HK-2 (cell line): Measurements from ENCODE around the gene LNX1.
"Not testable (repeated sequence)": the region's sequence is repeated elsewhere in the genome, so short reads cannot be mapped to it uniquely, and the experiment has no call there.

Source experiments
- DNase-seq: peaks from one replicate; pipeline ENCODE4 v3.0.0-alpha.2; 2018; ENCODE audit not compliant: unreplicated experiment

LNX1 gene

GRCh38 chr4:53497487-53498244 is 93.6 kb downstream of the LNX1 start:
- no peak for DNase-seq

GRCh38 chr4:53494851-53495250 is 96.4 kb downstream of the LNX1 start:
- no peak for DNase-seq

GRCh38 chr4:53490965-53491622 is 100.2 kb downstream of the LNX1 start:
- DNase-seq: no peak

GRCh38 chr4:53490161-53490956 is 100.9 kb downstream of the LNX1 start:
- DNase-seq: no peak

- no peak for DNase-seq
Measured at GRCh38 chr4:53489279-53489889, 101.9 kb downstream of the LNX1 start.

GRCh38 chr4:53487766-53488165 is 103.5 kb downstream of the LNX1 start:
- DNase-seq: no peak

- no peak for DNase-seq
Measured at GRCh38 chr4:53485658-53486040, 105.6 kb downstream of the LNX1 start.

GRCh38 chr4:53484911-53485657 is 106.2 kb downstream of the LNX1 start:
- no peak for DNase-seq

- no peak for DNase-seq
Measured at GRCh38 chr4:53483250-53483649, 108.0 kb downstream of the LNX1 start.

GRCh38 chr4:53481586-53481985 is 109.7 kb downstream of the LNX1 start:
- DNase-seq: no peak

- no peak for DNase-seq
Measured at GRCh38 chr4:53480909-53481308, 110.4 kb downstream of the LNX1 start.

GRCh38 chr4:53479736-53480525 is 111.4 kb downstream of the LNX1 start:
- DNase-seq: no peak

- DNase-seq: peak; percentile 11
Measured at GRCh38 chr4:53478671-53479456, 112.4 kb downstream of the LNX1 start.

GRCh38 chr4:53477636-53478035 is 113.7 kb downstream of the LNX1 start:
- DNase-seq: no peak

- no peak for DNase-seq
Measured at GRCh38 chr4:53477038-53477565, 114.2 kb downstream of the LNX1 start.

- DNase-seq: peak; percentile 28
Measured at GRCh38 chr4:53476232-53477037, 114.9 kb downstream of the LNX1 start.

GRCh38 chr4:53466576-53466975 is 124.7 kb downstream of the LNX1 start:
- DNase-seq: not testable (repeated sequence)

- DNase-seq: no peak
Measured at GRCh38 chr4:53465891-53466290, 125.4 kb downstream of the LNX1 start.

GRCh38 chr4:53465281-53465680 is 126.0 kb downstream of the LNX1 start:
- no peak for DNase-seq
